ENCODE data around the gene DIDO1. TPM values are rescaled to one million over a fixed set of nuclear protein-coding genes. Genes with fewer than 3 reads are reported as not detected.

DIDO1 gene
- total and polyA plus RNA-seq, 12 donors = 16.0 to 44.6 (median 37.0) TPM

DNA sequence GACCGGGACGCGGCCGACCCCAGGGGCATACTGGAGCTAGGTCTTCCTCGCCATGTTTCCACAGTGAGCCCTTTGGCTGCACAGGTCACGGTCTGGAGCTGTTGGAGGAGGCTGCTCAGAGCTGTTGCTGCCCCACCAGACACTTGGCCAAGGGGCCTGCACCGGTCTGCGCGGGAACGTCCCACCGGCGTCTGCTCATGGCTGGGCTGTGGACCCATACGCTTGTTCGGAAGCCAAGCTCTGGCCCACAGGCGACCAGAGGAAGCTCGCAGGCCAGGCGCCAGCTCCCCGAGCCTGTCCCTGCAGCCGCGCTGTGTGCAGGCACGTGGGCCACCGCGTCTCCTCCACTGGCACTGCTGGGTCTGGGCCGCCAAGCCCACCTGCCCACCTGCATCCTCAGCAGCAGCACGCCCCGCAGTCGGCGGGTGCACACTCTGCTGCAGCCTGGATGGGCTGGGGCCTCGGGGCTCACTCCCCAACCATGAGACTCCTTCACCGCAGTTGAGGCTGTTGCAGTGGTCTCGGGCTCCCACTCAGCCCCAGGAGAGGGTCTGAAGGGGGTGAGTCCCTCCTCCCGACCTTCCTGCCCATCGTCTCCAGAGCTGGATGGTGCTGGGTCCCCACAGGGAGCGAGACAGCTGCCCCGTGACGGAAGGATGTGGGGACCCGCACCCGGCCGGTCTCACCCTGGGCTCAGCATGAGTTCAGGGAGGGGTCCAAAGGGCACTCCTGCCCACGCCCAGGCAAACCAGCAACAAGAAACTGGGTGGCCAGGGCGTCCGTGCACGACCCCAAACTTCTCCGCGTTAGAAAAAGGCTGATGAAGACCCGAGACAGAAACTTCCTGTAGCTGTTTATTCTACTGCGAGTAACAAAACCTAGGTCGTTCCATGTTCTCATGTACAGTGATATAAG, 49.1 kb downstream of the DIDO1 start:
- peak; percentile 82 to 86 for DNase-seq
- peak overlapping the region; percentile 44 to 90 (median 76) for H3K27ac ChIP-seq
- intact Hi-C loops (cut with DNase I) = loop anchor here in 3 of 10 donors (5.0 to 10.0 kb wide), 3 partner anchors 50 to 128 kb away; partner anchors contain the start of genes BHLHE23 (in 1 of the 3), DIDO1 (in 1 of the 3) and GID8 (in 1 of the 3)
- TF ChIP-seq, protein P1, sequence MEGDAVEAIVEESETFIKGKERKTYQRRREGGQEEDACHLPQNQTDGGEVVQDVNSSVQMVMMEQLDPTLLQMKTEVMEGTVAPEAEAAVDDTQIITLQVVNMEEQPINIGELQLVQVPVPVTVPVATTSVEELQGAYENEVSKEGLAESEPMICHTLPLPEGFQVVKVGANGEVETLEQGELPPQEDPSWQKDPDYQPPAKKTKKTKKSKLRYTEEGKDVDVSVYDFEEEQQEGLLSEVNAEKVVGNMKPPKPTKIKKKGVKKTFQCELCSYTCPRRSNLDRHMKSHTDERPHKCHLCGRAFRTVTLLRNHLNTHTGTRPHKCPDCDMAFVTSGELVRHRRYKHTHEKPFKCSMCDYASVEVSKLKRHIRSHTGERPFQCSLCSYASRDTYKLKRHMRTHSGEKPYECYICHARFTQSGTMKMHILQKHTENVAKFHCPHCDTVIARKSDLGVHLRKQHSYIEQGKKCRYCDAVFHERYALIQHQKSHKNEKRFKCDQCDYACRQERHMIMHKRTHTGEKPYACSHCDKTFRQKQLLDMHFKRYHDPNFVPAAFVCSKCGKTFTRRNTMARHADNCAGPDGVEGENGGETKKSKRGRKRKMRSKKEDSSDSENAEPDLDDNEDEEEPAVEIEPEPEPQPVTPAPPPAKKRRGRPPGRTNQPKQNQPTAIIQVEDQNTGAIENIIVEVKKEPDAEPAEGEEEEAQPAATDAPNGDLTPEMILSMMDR (IDR thresholded peaks at IDR 0.05) = no peak
- peaks cover 14 to 33% (median 24%) of the 10 kb centered on the region in 9 donors for H3K4me1 ChIP-seq
- peaks cover 0 to 32% (median 13%) of the 10 kb centered on the region in 9 donors for H3K36me3 ChIP-seq
- H3K27me3 ChIP-seq = peaks cover 0 to 6% (median 0%) of the 10 kb centered on the region in 7 donors
- peak; percentile 88 to 95 (median 94) for ATAC-seq
- WGBS, 2 donors = 42 to 48% methylated on average over 48 of the region's 48 CpGs
- no peaks in the 10 kb centered on the region for H3K9me3 ChIP-seq
- peak overlapping the region in 5 of 10 donors; percentile 8 to 28 (median 14) for H3K4me3 ChIP-seq

DNA sequence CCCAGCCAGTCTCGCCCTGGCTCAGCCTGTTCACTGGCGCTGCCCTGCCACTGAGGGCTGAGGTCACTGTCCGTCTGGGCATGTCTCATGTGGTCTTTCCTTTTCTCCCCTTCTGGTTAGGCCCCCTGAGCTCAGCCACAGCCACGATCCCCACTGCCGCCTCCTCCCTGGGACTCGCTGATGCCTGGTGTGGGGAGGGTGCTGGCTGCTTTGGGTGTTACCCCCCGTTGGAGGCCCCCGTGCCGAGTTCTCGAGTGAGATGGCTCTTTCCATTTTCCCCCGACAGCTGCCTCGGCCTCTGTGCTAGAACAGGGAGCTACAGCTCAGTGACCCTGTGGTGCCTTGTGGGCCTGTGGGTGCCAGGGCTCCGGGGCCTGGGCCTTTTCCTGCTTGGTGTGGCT, 49.8 kb downstream of the DIDO1 start:
- H3K27ac ChIP-seq = peak overlapping the region; percentile 44 to 90 (median 76)
- ATAC-seq = peak in 6 of 8 donors; percentile 2 to 38 (median 7)

DNA sequence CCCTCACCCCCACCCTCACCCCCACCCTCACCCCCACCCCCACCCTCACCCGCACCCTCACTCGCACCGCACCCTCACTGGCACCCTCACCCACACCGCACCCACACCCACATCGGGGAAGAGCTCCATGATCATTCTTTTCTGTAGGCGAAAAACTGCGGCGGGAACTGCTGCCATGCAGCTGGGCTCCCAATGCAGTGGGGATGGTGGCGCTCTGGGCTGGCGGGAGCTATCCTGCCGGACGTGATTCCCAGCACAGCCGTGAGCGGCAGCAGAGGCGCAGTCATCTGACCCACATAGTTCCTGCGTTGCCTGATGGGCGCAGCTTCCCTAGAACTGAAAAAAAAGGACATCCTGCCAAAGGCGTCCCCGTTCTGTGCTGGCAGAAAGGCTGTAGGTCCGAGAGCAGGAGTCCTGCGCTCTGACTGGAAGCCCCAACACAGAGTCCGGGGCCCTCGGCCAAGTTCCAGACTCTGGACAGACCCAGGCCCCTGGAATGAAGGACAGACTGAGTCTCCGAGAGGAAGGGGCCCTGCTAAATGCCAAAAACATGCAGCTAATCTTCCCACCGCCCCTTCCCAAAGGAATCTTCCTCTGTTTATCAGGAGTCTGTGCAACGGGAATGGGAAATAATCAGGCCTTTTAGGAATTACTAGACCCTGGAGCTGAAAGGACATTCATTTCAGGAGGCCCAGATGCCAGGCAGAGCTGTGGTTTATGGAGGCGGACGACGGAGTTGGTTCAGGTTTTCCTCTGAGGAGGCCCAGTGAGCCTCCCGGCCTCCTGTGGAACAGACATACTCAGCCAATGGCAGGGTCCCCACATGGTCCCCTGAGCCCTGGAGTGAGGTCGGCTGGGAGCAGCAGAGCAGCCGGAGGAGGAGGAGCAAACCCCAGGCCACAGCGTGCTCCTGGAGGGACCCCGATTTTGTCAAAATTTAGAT, 50.6 kb downstream of the DIDO1 start:
- intact Hi-C loops (cut with DNase I) = loop anchor here in 4 of 10 donors (2.0 to 10.0 kb wide), 4 partner anchors 52 to 133 kb away; partner anchors contain the start of genes BHLHE23 (in 1 of the 4), DIDO1 (in 1 of the 4) and GID8 (in 1 of the 4)
- Histone ChIP-seq H3K4me3 (peak overlapping the region in 5 of 10 donors; percentile 8 to 35 (median 21)), H3K27ac (peak overlapping the region; percentile 7 to 90 (median 76)), H3K4me1 (peaks cover 14 to 33% (median 24%) of the 10 kb centered on the region in 9 donors), H3K27me3 (peaks cover 0 to 6% (median 0%) of the 10 kb centered on the region in 7 donors), H3K9me3 (no peaks in the 10 kb centered on the region), H3K36me3 (peaks cover 0 to 17% (median 5%) of the 10 kb centered on the region in 9 donors)
- TF ChIP-seq, protein P1 (IDR thresholded peaks at IDR 0.05) = peak in 7 of 9 donors; percentile 29 to 62 (median 41)
- ATAC-seq (peak; percentile 77 to 93 (median 85)), DNase-seq (peak; percentile 79 to 80)
- WGBS, 2 donors = 36 to 38% methylated on average over 34 of the region's 34 CpGs

More for the DNA sequence above, 49.8 kb downstream of the DIDO1 start:
- Histone ChIP-seq H3K27me3 (peaks cover 0 to 6% (median 0%) of the 10 kb centered on the region in 7 donors), H3K4me1 (peaks cover 14 to 33% (median 24%) of the 10 kb centered on the region in 9 donors), H3K4me3 (peak overlapping the region in 4 of 10 donors; percentile 8 to 28 (median 16)), H3K9me3 (no peaks in the 10 kb centered on the region), H3K36me3 (peaks cover 0 to 25% (median 13%) of the 10 kb centered on the region in 9 donors)
- TF ChIP-seq, protein P1 (IDR thresholded peaks at IDR 0.05) = no peak
- intact Hi-C loops (cut with DNase I) = loop anchor here in 3 of 10 donors (5.0 to 10.0 kb wide), 3 partner anchors 51 to 128 kb away; partner anchors contain the start of genes BHLHE23 (in 1 of the 3), DIDO1 (in 1 of the 3) and GID8 (in 1 of the 3)
- 60 to 67% methylated on average over 13 of the region's 13 CpGs for WGBS, 2 donors
- DNase-seq = no peak
